CMK (cell line): ENCODE measurements around the gene ACSF2.
A peak's percentile ranks its signal among the peaks of the same experiment; 100 is the strongest.
"Not testable (repeated sequence)": the region's sequence is repeated elsewhere in the genome, so short reads cannot be mapped to it uniquely, and the experiment has no call there.

Experiments
- DNase-seq: peaks from one replicate; pipeline ENCODE4 v3.0.0-alpha.2; 2010; ENCODE audit warnings: low read depth

Gene ACSF2

GRCh38 chr17:50407921-50408320, 18.1 kb upstream of the ACSF2 start:
- DNase-seq: no peak

- no peak for DNase-seq
Measured at GRCh38 chr17:50412188-50412732, 13.8 kb upstream of the ACSF2 start.

GRCh38 chr17:50414808-50415207, 11.2 kb upstream of the ACSF2 start:
- no peak for DNase-seq

GRCh38 chr17:50419577-50419976, 6.4 kb upstream of the ACSF2 start:
- DNase-seq: not testable (repeated sequence)

GRCh38 chr17:50420419-50421112, 5.5 kb upstream of the ACSF2 start:
- DNase-seq: no peak

GRCh38 chr17:50421308-50422051, 4.5 kb upstream of the ACSF2 start:
- DNase-seq: no peak

GRCh38 chr17:50422738-50423137, 3.3 kb upstream of the ACSF2 start:
- DNase-seq: no peak

GRCh38 chr17:50423553-50424159, 2.4 kb upstream of the ACSF2 start:
- DNase-seq: no peak

GRCh38 chr17:50424246-50424995, 1.6 kb upstream of the ACSF2 start:
- DNase-seq: no peak

- no peak for DNase-seq
Measured at GRCh38 chr17:50424996-50425681, 879 bp upstream of the ACSF2 start.

GRCh38 chr17:50426472-50426782, 409 bp downstream of the ACSF2 start:
- DNase-seq: no peak

GRCh38 chr17:50426814-50427787, 1.1 kb downstream of the ACSF2 start:
- peak; percentile 63 for DNase-seq

- DNase-seq: not testable (repeated sequence)
Measured at GRCh38 chr17:50428126-50428525, 2.1 kb downstream of the ACSF2 start.

- DNase-seq: no peak
Measured at GRCh38 chr17:50428831-50429424, 2.9 kb downstream of the ACSF2 start.

- DNase-seq: no peak
Measured at GRCh38 chr17:50429793-50430192, 3.8 kb downstream of the ACSF2 start.

GRCh38 chr17:50430821-50431618, 5.0 kb downstream of the ACSF2 start:
- no peak for DNase-seq

- DNase-seq: no peak
Measured at GRCh38 chr17:50432125-50432762, 6.2 kb downstream of the ACSF2 start.

- DNase-seq: no peak
Measured at GRCh38 chr17:50437409-50437808, 11.4 kb downstream of the ACSF2 start.

- no peak for DNase-seq
Measured at GRCh38 chr17:50439008-50439407, 13.0 kb downstream of the ACSF2 start.
